ENCODE measurements around the gene ZNF324B. TPM values are rescaled to one million over a fixed set of nuclear protein-coding genes. Genes with fewer than 3 reads are reported as not detected.

The ZNF324B gene
- total and polyA plus RNA-seq, 7 donors, result 2.5 to 8.9 (median 4.5) TPM

- Histone ChIP-seq H3K4me1 (peaks cover 16% of the 10 kb centered on the region), H3K27ac (no peak overlapping the region), H3K4me3 (no peak overlapping the region), H3K27me3 (ENCODE audit: insufficient read depth in 3 of 3, low read length in 2 of 3) (no peaks in the 10 kb centered on the region), H3K9me3 (no peaks in the 10 kb centered on the region), H3K36me3 (ENCODE audit: insufficient read depth in 1 of 2, low read depth in 1 of 2) (peaks cover 0 to 43% of the 10 kb centered on the region in 2 donors)
- intact Hi-C loops (cut with DNase I), result no loop called here
- 93 to 95% (median 95%) methylated on average over 39 of the region's 39 CpGs for WGBS, 3 donors
- no peak for ATAC-seq
- no peak for TF ChIP-seq CTCF (IDR thresholded peaks at IDR 0.05)
- DNase-seq, result no peak
Measured at GRCh38 chr19:58471736-58472135, 20.3 kb downstream of the ZNF324B start.

- no peak overlapping the region for H3K27ac ChIP-seq
- no peak overlapping the region for H3K4me3 ChIP-seq
- H3K27me3 ChIP-seq (ENCODE audit: insufficient read depth in 3 of 3, low read length in 2 of 3), result no peaks in the 10 kb centered on the region
- no peak for TF ChIP-seq CTCF (IDR thresholded peaks at IDR 0.05)
- no peaks in the 10 kb centered on the region for H3K9me3 ChIP-seq
- DNase-seq, result no peak
- intact Hi-C loops (cut with DNase I), result no loop called here
- ATAC-seq, result no peak
- H3K36me3 ChIP-seq (ENCODE audit: insufficient read depth in 1 of 2, low read depth in 1 of 2), result peaks cover 0 to 55% of the 10 kb centered on the region in 2 donors
- H3K4me1 ChIP-seq, result peaks cover 14% of the 10 kb centered on the region
Measured at GRCh38 chr19:58473775-58474174, 22.4 kb downstream of the ZNF324B start.

- no peaks in the 10 kb centered on the region for H3K27me3 ChIP-seq (ENCODE audit: insufficient read depth in 3 of 3, low read length in 2 of 3)
- DNase-seq, result no peak
- no peaks in the 10 kb centered on the region for H3K9me3 ChIP-seq
- WGBS, 3 donors, result 81 to 90% (median 83%) methylated on average over 12 of the region's 12 CpGs
- H3K4me1 ChIP-seq, result peaks cover 14% of the 10 kb centered on the region
- H3K27ac ChIP-seq, result no peak overlapping the region
- H3K4me3 ChIP-seq, result peak overlapping the region; percentile 89
- no peak for ATAC-seq
- peaks cover 0 to 56% of the 10 kb centered on the region in 2 donors for H3K36me3 ChIP-seq (ENCODE audit: insufficient read depth in 1 of 2, low read depth in 1 of 2)
- TF ChIP-seq CTCF (IDR thresholded peaks at IDR 0.05), result no peak
- intact Hi-C loops (cut with DNase I), result no loop called here
Measured at GRCh38 chr19:58474291-58474996, 23.0 kb downstream of the ZNF324B start.

GRCh38 chr19:58474997-58475713 is 23.7 kb downstream of the ZNF324B start:
- ATAC-seq, result peak in 1 of 4 donors; percentile 11
- Histone ChIP-seq H3K4me3 (peak overlapping the region; percentile 89), H3K4me1 (peaks cover 14% of the 10 kb centered on the region), H3K27ac (peak overlapping the region; percentile 89), H3K9me3 (no peaks in the 10 kb centered on the region), H3K36me3 (ENCODE audit: insufficient read depth in 1 of 2, low read depth in 1 of 2) (peaks cover 0 to 56% of the 10 kb centered on the region in 2 donors), H3K27me3 (ENCODE audit: insufficient read depth in 3 of 3, low read length in 2 of 3) (no peaks in the 10 kb centered on the region)
- 21 to 22% (median 22%) methylated on average over 26 to 27 of the region's 27 CpGs for WGBS, 3 donors
- DNase-seq, result no peak
- no peak for TF ChIP-seq CTCF (IDR thresholded peaks at IDR 0.05)
- intact Hi-C loops (cut with DNase I), result no loop called here

All from psoas muscle (tissue), 8 donors.